Measurements from ENCODE around the gene TMEM240.
"Not testable (repeated sequence)": the region's sequence is repeated elsewhere in the genome, so short reads cannot be mapped to it uniquely, and the experiment has no call there.

Gene TMEM240

DNA sequence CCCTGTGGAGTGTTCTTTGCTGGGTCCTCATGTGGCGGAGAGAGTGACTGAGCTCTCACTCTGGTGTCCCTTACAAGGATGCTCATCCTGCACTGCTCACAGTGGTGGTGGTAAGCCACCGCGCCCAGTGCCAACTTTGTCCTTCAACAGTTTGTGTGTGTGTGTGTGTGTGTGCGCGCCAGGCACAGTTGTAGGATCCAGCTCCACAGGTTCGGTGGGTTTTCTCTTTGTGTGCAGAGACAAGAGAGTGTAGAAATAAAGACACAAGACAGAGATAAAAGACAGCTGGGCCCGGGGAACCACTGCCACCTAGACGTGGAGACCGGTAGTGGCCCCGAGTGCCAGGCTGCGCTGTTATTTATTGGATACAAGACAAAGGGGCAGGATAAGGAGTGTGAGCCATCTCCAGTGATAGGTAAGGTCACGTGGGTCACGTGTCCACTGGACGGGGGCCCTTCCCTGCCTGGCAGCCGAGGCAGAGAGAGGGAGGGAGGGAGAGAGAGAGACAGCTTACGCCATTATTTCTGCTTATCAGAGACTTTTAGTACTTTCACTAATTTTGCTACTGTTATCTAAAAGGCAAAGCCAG is 35.6 kb downstream of the TMEM240 start:
- DNase-seq (ENCODE audit: low spot score) = peak; percentile 12
- H3K4me3 ChIP-seq (ENCODE audit: low read length in 2 of 2) = peak overlapping the region in 1 of 2 donors; percentile 15
- H3K27ac ChIP-seq (replicated peaks; ENCODE audit: low read length) = not testable (repeated sequence)

DNA sequence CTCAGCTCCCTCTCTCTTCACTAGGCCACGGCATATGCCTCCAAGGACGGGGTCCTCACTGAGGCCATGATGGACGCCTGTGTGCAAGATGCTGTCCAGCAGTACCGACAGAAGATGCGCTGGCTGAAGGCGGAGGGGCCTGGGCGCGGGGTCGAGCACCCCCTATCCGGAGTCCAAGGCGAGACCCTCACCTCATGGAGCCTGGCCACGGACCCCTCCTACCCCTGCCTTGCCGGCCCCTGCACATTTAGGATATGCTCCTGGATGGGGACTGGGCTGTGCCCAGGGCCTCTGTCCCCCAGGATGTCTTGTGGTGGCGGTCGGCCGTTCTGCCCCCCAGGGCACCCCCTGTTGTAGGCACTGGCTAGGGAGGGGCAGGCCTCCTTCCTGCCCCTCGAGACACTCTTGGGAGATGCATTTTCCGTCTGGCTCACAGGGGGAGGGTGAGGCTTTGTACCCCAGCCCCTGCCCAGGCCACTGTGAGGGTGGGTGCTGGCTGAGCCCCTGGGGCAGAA is 44.9 kb downstream of the TMEM240 start:
- H3K4ac ChIP-seq (ENCODE audit: low read length); H3K4me2 ChIP-seq (ENCODE audit: insufficient read depth, low read length, poor library complexity, severe bottlenecking); H4K8ac ChIP-seq (ENCODE audit: low read depth, low read length); H3K4me3 ChIP-seq (ENCODE audit: low read length in 2 of 2); H2BK15ac ChIP-seq (ENCODE audit: low read length); H3K14ac ChIP-seq (ENCODE audit: low read length); H4K91ac ChIP-seq (ENCODE audit: low read depth, low read length, poor library complexity); H3K79me1 ChIP-seq (ENCODE audit: low read depth, low read length); H2BK120ac ChIP-seq (ENCODE audit: low read depth, low read length); DNase-seq (ENCODE audit: low spot score); H3K4me1 ChIP-seq (ENCODE audit: control insufficient read depth in 2 of 2, insufficient read depth in 1 of 2, low read depth in 1 of 2, low read length in 2 of 2); H2BK12ac ChIP-seq (ENCODE audit: low read length); H2AFZ ChIP-seq (ENCODE audit: low read length); H3K9ac ChIP-seq (ENCODE audit: low read depth, low read length, poor library complexity); H2BK5ac ChIP-seq (ENCODE audit: low read length); H3K23ac ChIP-seq (ENCODE audit: low read depth, low read length, poor library complexity); H3K27ac ChIP-seq (replicated peaks; ENCODE audit: low read length); H3K27me3 ChIP-seq (ENCODE audit: control insufficient read depth in 3 of 3, insufficient read depth in 3 of 3, low read depth in 1 of 3, low read length in 3 of 3); H3K18ac ChIP-seq (ENCODE audit: low read length); H2AK5ac ChIP-seq (ENCODE audit: low read depth, low read length): not testable (repeated sequence)
- H3K36me3 ChIP-seq (replicated peaks in 1 of 2; ENCODE audit: control insufficient read depth in 2 of 2, insufficient read depth in 2 of 2, low read length in 2 of 2) = peaks cover 20 to 43% of the 10 kb centered on the region in 2 donors
- no CpG with 5 or more reads among the region's 18 CpGs for WGBS, 2 donors (ENCODE audit: extremely low coverage in 2 of 2, insufficient read length in 2 of 2, insufficient replicate concordance in 1 of 2)
- peaks cover 3 to 20% of the 10 kb centered on the region in 2 donors for H3K9me3 ChIP-seq (replicated peaks in 1 of 2; ENCODE audit: control insufficient read depth in 2 of 2, insufficient read depth in 1 of 2, low read depth in 1 of 2, low read length in 2 of 2)

More for the DNA sequence above, 35.6 kb downstream of the TMEM240 start:
- not testable (repeated sequence) for H3K36me3 ChIP-seq (replicated peaks in 1 of 2; ENCODE audit: control insufficient read depth in 2 of 2, insufficient read depth in 2 of 2, low read length in 2 of 2); H3K9ac ChIP-seq (ENCODE audit: low read depth, low read length, poor library complexity); H3K9me3 ChIP-seq (replicated peaks in 1 of 2; ENCODE audit: control insufficient read depth in 2 of 2, insufficient read depth in 1 of 2, low read depth in 1 of 2, low read length in 2 of 2); H4K91ac ChIP-seq (ENCODE audit: low read depth, low read length, poor library complexity); H3K4me2 ChIP-seq (ENCODE audit: insufficient read depth, low read length, poor library complexity, severe bottlenecking); H3K4ac ChIP-seq (ENCODE audit: low read length); H3K79me1 ChIP-seq (ENCODE audit: low read depth, low read length); H4K8ac ChIP-seq (ENCODE audit: low read depth, low read length); H2BK5ac ChIP-seq (ENCODE audit: low read length); H2BK12ac ChIP-seq (ENCODE audit: low read length); H2AK5ac ChIP-seq (ENCODE audit: low read depth, low read length); H3K27me3 ChIP-seq (ENCODE audit: control insufficient read depth in 3 of 3, insufficient read depth in 3 of 3, low read depth in 1 of 3, low read length in 3 of 3); H2BK15ac ChIP-seq (ENCODE audit: low read length); H2BK120ac ChIP-seq (ENCODE audit: low read depth, low read length); H3K4me1 ChIP-seq (ENCODE audit: control insufficient read depth in 2 of 2, insufficient read depth in 1 of 2, low read depth in 1 of 2, low read length in 2 of 2); H3K14ac ChIP-seq (ENCODE audit: low read length)
- Histone ChIP-seq H3K23ac (ENCODE audit: low read depth, low read length, poor library complexity) (peak overlapping the region; percentile 17), H2AFZ (ENCODE audit: low read length) (peak overlapping the region; percentile 95), H3K18ac (ENCODE audit: low read length) (peak overlapping the region; percentile 35)
- WGBS, 2 donors (ENCODE audit: extremely low coverage in 2 of 2, insufficient read length in 2 of 2, insufficient replicate concordance in 1 of 2) = no CpG with 5 or more reads among the region's 16 CpGs

DNA sequence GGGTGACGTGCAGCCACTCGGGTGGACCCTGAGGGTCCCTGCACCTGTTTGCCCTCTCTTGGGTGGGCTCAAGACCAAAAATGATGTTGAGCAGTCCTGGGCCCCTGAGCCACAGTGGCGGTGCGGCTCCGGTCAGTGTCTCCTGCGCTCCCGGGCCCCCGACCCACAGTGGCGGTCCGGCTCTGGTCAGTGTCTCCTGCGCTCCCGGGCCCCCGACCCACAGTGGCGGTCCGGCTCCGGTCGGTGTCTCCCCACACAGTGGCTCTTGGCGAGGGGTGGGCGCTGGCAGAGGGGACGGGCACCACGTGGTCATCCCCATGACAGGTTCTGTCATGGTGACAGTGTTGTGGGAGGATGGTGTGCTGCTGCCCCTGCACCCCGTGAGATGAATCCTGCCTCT is 46.1 kb downstream of the TMEM240 start:
- not testable (repeated sequence) for H2BK5ac ChIP-seq (ENCODE audit: low read length); H4K91ac ChIP-seq (ENCODE audit: low read depth, low read length, poor library complexity); H3K79me1 ChIP-seq (ENCODE audit: low read depth, low read length); H2BK12ac ChIP-seq (ENCODE audit: low read length); H3K4ac ChIP-seq (ENCODE audit: low read length); H2AK5ac ChIP-seq (ENCODE audit: low read depth, low read length); H3K9ac ChIP-seq (ENCODE audit: low read depth, low read length, poor library complexity); H3K27me3 ChIP-seq (ENCODE audit: control insufficient read depth in 3 of 3, insufficient read depth in 3 of 3, low read depth in 1 of 3, low read length in 3 of 3); H4K8ac ChIP-seq (ENCODE audit: low read depth, low read length); H3K23ac ChIP-seq (ENCODE audit: low read depth, low read length, poor library complexity); H2AFZ ChIP-seq (ENCODE audit: low read length); H3K4me1 ChIP-seq (ENCODE audit: control insufficient read depth in 2 of 2, insufficient read depth in 1 of 2, low read depth in 1 of 2, low read length in 2 of 2); H3K18ac ChIP-seq (ENCODE audit: low read length); H3K27ac ChIP-seq (replicated peaks; ENCODE audit: low read length); H3K14ac ChIP-seq (ENCODE audit: low read length); DNase-seq (ENCODE audit: low spot score); H2BK120ac ChIP-seq (ENCODE audit: low read depth, low read length); H2BK15ac ChIP-seq (ENCODE audit: low read length); H3K4me3 ChIP-seq (ENCODE audit: low read length in 2 of 2); H3K4me2 ChIP-seq (ENCODE audit: insufficient read depth, low read length, poor library complexity, severe bottlenecking)
- H3K9me3 ChIP-seq (replicated peaks in 1 of 2; ENCODE audit: control insufficient read depth in 2 of 2, insufficient read depth in 1 of 2, low read depth in 1 of 2, low read length in 2 of 2) = peaks cover 3 to 20% of the 10 kb centered on the region in 2 donors
- peaks cover 25 to 54% of the 10 kb centered on the region in 2 donors for H3K36me3 ChIP-seq (replicated peaks in 1 of 2; ENCODE audit: control insufficient read depth in 2 of 2, insufficient read depth in 2 of 2, low read length in 2 of 2)
- no CpG with 5 or more reads among the region's 22 CpGs for WGBS, 2 donors (ENCODE audit: extremely low coverage in 2 of 2, insufficient read length in 2 of 2, insufficient replicate concordance in 1 of 2)

DNA sequence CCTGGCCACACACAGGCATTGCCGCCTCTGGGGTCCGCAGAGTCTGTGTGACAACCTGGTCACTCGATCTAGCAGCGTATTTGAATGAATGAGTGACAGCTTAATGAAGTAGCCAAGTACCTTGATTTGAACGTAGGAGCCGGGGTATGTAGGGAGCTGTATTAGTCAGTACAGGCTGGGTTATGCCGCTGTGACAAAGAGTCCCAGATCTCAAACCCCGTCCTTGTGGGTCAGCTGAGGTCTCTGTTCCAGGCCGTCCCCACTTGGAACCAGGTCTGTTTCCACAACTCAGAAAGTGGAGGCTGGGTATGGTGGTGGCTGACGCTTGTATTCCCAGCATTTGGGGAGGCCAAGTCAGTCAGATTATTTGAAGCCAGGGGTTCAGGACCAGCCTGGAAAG is 48.8 kb downstream of the TMEM240 start:
- no peak for DNase-seq (ENCODE audit: low spot score)
- Histone ChIP-seq H2AFZ (ENCODE audit: low read length) (no peak overlapping the region), H4K91ac (ENCODE audit: low read depth, low read length, poor library complexity) (no peak overlapping the region), H2AK5ac (ENCODE audit: low read depth, low read length) (no peak overlapping the region), H2BK120ac (ENCODE audit: low read depth, low read length) (no peak overlapping the region), H4K8ac (ENCODE audit: low read depth, low read length) (no peak overlapping the region), H3K4me2 (ENCODE audit: insufficient read depth, low read length, poor library complexity, severe bottlenecking) (no peak overlapping the region), H3K18ac (ENCODE audit: low read length) (no peak overlapping the region), H3K27me3 (ENCODE audit: control insufficient read depth in 3 of 3, insufficient read depth in 3 of 3, low read depth in 1 of 3, low read length in 3 of 3) (no peaks in the 10 kb centered on the region), H3K4me1 (ENCODE audit: control insufficient read depth in 2 of 2, insufficient read depth in 1 of 2, low read depth in 1 of 2, low read length in 2 of 2) (no peaks in the 10 kb centered on the region), H3K27ac (replicated peaks; ENCODE audit: low read length) (no peak overlapping the region), H3K79me1 (ENCODE audit: low read depth, low read length) (peaks cover 3% of the 10 kb centered on the region), H3K14ac (ENCODE audit: low read length) (no peak overlapping the region), H3K4ac (ENCODE audit: low read length) (no peak overlapping the region), H3K23ac (ENCODE audit: low read depth, low read length, poor library complexity) (no peak overlapping the region), H3K4me3 (ENCODE audit: low read length in 2 of 2) (no peak overlapping the region), H3K36me3 (replicated peaks in 1 of 2; ENCODE audit: control insufficient read depth in 2 of 2, insufficient read depth in 2 of 2, low read length in 2 of 2) (peaks cover 28 to 76% of the 10 kb centered on the region in 2 donors), H3K9ac (ENCODE audit: low read depth, low read length, poor library complexity) (no peak overlapping the region), H2BK15ac (ENCODE audit: low read length) (no peak overlapping the region), H2BK12ac (ENCODE audit: low read length) (no peak overlapping the region), H3K9me3 (replicated peaks in 1 of 2; ENCODE audit: control insufficient read depth in 2 of 2, insufficient read depth in 1 of 2, low read depth in 1 of 2, low read length in 2 of 2) (peaks cover 3 to 20% of the 10 kb centered on the region in 2 donors), H2BK5ac (ENCODE audit: low read length) (no peak overlapping the region)
- no CpG with 5 or more reads among the region's 10 CpGs for WGBS, 2 donors (ENCODE audit: extremely low coverage in 2 of 2, insufficient read length in 2 of 2, insufficient replicate concordance in 1 of 2)
